SH-SY5Y (cell line): ENCODE data around the gene RNF168.
A peak's percentile ranks its signal among the peaks of the same experiment; 100 is the strongest.

ENCODE experiments used
- GATA2 ChIP-seq: IDR thresholded peaks from 2 replicates; pipeline ENCODE4 v1.6.1; 2011; ENCODE audit warnings: mild to moderate bottlenecking, low read depth, low read length
- GATA3 ChIP-seq: IDR thresholded peaks from 2 replicates; pipeline ENCODE4 v1.6.1; 2011; ENCODE audit warnings: low read depth, mild to moderate bottlenecking, low read length, moderate library complexity

Gene RNF168, protein sequence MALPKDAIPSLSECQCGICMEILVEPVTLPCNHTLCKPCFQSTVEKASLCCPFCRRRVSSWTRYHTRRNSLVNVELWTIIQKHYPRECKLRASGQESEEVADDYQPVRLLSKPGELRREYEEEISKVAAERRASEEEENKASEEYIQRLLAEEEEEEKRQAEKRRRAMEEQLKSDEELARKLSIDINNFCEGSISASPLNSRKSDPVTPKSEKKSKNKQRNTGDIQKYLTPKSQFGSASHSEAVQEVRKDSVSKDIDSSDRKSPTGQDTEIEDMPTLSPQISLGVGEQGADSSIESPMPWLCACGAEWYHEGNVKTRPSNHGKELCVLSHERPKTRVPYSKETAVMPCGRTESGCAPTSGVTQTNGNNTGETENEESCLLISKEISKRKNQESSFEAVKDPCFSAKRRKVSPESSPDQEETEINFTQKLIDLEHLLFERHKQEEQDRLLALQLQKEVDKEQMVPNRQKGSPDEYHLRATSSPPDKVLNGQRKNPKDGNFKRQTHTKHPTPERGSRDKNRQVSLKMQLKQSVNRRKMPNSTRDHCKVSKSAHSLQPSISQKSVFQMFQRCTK

DNA sequence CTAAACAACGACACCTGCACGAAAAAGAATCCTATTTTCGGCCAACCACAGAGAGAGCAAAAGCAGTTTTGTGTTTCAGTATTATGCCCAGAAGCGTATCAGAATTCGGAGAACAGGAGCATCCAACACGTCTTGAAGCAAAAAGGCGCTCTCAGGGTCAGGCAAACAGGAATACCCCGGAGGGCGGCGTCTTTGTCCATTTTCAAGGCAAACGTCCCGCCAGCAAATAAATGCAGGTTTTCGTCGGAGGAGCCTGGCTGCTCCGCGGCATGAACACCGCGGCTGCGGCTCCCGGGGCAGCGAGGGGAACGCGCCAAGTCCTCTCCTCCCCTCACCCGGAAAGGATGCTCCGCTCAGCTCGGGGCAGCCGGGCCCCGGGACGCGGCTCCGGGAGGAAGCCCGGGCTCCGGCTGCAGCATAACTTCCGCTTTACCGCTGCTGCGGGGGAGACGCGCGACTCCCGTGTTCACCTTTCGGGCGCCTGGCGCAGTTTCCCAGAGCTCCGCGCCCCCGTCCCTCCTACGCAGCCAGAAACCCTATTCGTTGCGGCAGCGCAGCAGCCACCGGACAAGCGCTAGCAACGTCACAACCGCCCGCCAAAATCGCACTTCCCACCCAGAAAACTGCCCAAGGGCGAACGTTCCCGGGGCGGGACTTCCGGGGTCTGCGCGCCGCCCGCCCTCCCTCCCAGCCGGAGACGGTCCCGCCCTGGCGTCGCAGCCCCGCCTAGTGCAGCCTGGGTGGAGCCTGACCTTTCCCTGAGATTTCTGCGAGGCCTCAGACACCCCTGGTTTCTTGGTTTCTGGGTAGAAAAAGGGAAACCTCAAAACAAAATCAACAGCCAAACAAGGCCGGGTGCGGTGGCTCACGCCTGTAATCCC is at the start of gene RNF168:
RNF168 (minus strand) TSS at position 573 of the 881 bp plus-strand sequence. CDS start 595 bp downstream, outside the sequence.
- TF ChIP-seq GATA2 (no peak), GATA3 (no peak)

DNA sequence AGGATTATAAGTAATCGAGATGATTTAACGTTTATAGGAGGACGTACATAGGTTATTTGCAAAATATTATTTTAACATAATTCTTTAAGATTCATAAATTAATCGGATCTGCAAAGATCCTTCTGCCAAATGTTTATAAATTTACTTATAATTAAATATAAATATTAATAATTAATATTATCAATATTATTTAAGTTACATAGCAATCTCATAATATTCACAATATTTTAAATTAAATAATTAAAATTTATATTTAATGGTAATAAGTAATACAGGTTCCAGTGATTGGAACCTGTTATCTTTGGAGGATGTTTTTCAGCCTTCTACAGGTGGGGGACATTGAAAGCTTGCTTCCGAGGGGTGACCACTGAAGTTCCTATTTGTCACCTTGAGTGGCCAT is 48.7 kb upstream of the RNF168 start:
- no peak for TF ChIP-seq GATA3
- TF ChIP-seq GATA2 = no peak

DNA sequence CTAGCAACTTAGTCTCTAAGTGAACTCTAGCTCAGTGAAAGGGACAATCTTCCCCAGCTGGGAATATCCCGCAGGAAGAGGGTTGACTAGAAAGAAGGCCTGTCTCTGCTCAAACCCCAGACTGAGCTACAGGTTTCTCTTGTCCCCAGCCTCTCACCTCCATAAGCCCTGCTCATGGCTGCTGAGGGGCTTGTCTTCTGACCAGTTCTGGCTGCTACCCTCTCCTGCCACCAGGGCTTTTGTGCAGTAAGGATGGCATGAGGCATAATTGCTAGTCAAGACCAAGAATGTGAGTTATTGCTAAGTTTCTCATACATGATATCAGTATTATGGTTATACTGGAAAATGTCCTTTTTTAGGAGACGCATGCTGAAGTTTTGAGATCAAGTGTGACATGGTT is 43.5 kb upstream of the RNF168 start:
- TF ChIP-seq GATA2 (no peak), GATA3 (no peak)

DNA sequence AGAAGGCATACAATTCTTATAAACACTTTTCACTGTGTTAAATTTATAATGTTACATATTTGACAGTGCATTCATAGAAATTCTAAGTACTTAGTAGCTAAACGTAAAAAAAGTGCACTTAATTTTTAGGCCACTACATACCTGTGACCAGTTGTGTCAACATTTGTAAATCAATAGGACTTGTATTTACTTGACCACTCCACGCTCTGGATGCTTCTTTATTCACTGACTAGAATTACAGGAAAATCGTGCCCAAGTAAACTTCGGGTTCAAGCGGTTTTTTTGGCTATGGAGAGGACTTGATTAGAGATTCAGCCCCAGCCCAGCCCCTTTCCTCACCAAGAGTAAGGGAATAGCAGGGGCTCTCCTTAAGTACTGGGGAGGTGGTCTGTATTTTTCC is 43.0 kb upstream of the RNF168 start:
- TF ChIP-seq GATA2 = no peak
- TF ChIP-seq GATA3 = no peak

DNA sequence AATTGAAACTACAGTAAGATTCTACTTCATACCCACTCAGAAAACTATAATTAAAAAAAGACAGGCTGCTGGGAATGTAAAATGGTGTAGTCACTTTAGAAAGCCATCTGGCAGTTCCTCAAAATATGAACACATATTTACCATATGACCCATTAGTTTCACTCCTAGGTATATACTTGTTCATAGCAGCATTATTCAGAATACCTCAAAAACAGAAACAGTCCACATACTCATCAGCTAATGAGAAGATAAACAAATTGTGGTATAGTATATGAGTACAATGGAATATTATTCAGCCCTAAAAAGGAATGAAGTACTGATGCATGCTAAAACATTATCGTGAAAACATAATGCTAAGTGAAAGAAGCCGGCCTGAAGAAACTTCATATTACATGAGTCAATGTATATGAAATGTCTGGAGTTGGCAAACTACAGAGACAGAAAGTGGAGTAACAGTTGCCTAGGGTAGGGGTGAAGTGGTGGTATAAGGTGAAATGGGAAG is 41.0 kb upstream of the RNF168 start:
- TF ChIP-seq GATA3 (no peak), GATA2 (no peak)

DNA sequence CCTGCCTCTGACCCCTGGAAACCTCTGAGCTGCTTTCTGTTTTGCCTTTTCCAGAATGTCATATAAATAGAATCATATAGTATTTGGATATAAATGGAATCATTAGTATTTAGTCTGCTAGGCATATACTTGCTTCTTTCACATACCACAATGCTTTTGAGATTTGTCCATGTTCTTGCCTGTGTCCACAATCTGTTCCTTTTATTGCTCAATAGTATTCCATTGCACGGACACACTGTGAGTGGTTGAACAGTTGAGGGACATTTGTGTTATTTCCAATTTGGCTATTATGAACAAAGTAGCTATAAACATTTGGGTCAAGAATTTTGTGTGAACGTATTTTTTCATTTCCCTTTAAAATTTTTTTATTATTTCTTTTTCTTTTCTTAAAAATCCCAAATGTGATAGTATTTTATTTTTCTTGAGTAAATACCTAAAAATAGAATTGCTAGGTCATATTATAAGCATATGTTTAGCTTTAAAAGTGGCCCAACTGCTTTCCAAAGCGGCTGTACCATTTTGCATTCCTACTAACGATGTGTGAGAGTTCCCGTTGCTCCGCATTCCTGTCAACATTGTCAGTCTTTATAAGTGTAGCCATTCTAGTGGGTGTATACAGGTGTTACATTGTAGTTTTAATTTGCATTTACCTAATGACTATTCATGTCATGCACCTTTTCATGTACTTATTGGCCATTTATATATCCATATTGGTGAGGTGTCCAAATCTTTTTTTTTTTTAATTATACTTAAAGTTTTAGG is 38.3 kb upstream of the RNF168 start:
- TF ChIP-seq GATA2 = no peak
- no peak for TF ChIP-seq GATA3

DNA sequence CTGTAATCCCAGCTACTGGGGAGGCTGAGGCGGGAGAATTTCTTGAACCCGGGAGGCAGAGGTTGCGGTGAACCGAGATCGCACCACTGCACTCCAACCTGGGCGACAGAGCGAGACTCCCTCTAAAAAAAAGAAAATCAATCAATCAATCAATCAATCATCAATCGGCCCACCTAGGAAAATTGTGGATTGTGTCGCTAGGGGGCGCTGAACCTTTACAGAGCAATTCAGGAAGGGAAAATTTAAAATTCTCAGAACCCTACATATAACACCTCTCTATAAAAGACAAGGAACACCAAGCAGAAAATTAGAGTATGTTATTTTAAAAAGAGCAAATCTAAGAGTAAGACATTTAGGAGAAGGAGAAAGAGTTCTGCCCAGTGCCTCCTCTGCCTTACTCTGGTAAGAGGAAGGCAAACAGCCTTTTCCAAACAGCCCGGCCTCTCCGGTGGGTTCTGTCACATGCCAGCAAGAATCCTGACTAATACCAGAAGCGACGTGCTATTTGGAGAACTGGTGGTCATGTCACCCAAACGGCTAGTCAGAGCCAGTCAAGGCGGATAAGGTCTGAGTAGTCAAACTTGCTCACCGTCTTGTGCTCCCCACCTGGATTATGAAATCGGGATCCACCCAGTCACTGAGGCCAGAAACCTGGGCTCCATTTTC is 33.9 kb upstream of the RNF168 start:
- TF ChIP-seq GATA2 (no peak), GATA3 (no peak)

DNA sequence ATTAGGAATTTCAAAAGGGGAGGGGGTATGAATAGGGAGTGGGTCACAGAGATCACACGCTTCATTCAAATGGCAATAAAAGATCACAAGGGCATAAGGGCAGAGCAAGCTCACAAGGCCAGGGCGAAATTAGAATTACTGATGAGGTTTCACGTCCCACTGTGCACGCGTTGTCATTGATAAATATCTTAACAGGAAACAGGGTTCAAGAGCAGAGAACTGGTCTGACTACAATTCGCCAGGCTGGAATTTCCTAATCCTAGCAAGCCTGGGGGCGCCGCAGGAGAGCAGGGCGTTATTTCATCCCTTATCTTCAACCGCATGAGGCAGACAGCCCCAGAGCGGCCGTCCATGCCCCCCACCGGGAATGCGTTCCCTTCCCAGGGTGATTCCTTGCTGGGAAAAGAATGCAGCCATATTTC is 29.7 kb upstream of the RNF168 start:
- peak; percentile 18; the same call in 1 of the 2 replicates for TF ChIP-seq GATA2
- no peak for TF ChIP-seq GATA3

DNA sequence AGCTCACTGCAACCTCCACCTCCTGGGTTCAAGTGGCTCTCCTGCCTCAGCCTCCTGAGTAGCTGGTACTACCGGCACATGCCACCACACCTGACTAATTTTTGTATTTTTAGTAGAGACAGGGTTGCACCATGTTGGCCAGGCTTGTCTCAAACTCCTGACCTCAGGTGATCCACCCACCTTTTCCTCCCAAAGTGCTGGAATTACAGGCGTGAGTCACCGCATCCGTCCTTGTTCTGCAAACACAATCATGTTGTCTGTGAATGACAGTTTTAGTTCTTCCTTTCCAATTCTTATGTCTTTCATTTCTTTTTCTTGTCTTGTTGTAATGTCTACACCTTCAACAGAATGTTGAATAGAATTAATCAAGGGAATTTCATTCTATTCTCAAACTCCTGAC is 27.9 kb upstream of the RNF168 start:
- TF ChIP-seq GATA3 = no peak
- no peak for TF ChIP-seq GATA2

DNA sequence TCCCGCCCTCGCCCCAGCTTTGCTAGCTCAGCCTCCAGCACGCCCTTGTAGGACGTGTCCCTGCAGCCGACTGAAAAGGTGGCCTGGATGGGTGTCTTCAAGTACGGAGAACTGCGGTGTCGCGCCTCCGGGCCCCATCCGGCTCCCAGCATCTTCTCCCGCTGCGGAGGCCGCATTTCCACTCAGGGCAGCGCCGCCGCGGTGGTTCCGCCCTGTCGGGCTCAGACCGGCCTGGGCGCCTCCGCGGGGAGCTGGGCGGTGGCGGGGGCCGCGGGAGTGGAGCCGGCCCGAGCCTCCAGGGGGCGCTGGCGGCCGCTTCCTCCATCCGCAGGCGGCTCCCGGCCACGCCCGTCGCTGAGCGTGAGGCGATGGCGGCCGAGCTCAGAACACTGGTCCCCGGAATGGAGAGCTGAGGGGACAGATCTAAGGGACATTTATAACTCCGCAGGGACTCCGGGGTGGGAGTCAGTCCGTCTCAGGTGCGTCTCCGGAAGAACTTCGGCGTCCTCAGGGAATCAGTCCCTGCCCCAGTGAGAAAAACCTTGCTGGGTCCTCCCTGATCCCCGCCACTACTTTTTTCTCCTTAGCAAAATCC is 25.2 kb upstream of the RNF168 start:
- TF ChIP-seq GATA3 (no peak), GATA2 (no peak)

DNA sequence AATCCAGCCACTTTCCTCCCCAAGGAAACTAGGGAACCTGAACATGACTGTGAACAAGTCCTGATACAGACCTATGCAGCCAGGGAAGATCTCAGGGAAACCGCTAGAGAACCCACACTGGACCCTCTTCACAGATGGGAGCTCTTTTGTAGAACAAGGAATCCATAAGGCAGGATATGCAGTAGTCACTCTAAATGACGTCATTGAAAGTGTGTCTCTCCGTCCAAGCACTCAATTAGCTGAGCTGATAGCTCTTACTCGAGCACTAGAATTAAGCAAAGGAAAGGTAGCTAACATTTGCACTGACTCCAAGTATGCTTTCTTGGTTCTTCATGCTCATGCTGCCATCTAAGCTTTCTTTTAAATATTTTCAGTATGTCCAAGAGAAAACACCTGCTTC is 21.6 kb upstream of the RNF168 start:
- TF ChIP-seq GATA3 (no peak), GATA2 (no peak)

DNA sequence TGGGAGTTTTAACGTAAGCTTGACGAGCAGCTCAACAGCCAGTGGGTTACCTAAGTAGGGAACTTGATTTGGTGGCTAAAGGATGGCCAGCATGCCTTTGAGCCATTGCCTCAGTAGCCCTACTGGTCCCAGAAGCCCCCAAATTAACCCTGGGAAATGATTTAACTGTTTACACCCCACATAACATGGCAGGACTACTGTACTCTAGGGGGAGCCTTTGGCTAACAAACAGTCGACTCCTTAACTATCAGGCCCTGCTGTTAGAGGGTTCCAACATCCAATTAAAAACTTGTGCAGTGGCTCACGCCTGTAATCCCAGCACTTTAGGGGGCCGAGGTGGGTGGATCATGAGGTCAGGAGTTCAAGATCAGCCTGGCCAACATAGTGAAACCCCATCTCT is 21.0 kb upstream of the RNF168 start:
- TF ChIP-seq GATA2 = no peak
- TF ChIP-seq GATA3 = no peak

DNA sequence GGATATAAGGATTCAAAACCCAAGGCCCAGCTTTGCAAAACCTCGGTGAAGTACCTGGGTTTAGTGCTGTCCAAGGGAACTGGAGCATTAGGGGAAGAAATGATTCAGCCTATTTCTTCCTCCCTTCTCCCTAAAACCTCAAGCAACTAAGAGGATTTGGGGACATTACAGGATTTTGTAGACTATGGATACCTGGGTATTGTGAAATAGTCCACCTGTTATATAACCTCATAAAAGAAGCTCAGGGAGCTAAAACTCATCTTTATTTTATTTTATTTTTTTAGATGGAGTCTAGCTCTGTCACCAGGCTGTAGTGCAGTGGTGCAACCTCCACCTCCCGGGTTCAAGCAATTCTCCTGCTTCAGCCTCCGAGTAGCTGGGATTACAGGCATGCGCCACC is 20.3 kb upstream of the RNF168 start:
- TF ChIP-seq GATA2 (no peak), GATA3 (no peak)
